ENCODE results near the gene TTC27.

GRCh38 chr2:32626639-32627221 is 1.1 kb upstream of the TTC27 start:
- TF ChIP-seq EZH2 (IDR thresholded peaks at IDR 0.05) (no peak), POLR2AphosphoS5 (IDR thresholded peaks at IDR 0.05; ENCODE audit: borderline replicate concordance, low read depth, low read length) (no peak), FOXP2 (optimal IDR thresholded peaks at IDR 0.05; ENCODE audit: control extremely low read depth, extremely low read length, insufficient read depth) (no peak)
